ENCODE results near the gene RASSF1.

DNA sequence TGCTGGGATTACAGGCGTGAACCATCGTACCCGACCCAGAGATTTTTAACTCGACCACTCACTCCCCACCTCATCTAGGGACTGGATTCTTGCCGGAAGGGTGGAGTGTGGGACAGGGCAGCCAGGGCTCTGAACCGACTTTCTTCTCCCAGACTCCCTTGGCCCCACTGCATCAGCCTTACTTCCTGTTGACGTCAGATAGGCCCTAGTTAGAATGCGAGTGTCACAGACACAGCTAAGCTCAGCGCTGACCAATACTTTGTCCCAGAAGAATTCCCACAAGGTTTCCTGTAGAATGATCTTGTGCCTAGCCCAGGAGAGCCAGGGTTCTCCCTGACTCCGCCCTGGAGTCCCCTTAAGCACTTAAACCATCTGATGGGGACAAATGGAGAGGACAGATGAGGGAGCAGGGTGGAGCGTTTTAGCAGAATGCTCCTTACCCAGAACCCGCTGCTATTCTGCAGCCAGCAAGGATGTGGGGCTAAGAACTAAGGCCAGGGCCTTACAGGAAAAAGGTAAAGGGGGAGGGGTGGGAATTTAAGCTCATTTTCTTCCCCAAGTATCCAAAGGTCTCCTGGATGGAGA lies 6.8 kb downstream of the RASSF1 start:
- TF ChIP-seq EHF (CRISPR knock-in tag; IDR thresholded peaks at IDR 0.05) (no peak), SMC3 (IDR thresholded peaks at IDR 0.05) (no peak), MAZ (IDR thresholded peaks at IDR 0.05; ENCODE audit: borderline replicate concordance, low read depth, low read length) (no peak), RARB (CRISPR knock-in tag; IDR thresholded peaks at IDR 0.05) (no peak), RAD21 (conservative IDR thresholded peaks at IDR 0.05 in 1 of 2, IDR thresholded peaks at IDR 0.05 in 1 of 2) (no peak), SREBF2 (IDR thresholded peaks at IDR 0.05) (no peak), TP53 (CRISPR knock-in tag; IDR thresholded peaks at IDR 0.05) (no peak)
- TF ChIP-seq, protein P1, sequence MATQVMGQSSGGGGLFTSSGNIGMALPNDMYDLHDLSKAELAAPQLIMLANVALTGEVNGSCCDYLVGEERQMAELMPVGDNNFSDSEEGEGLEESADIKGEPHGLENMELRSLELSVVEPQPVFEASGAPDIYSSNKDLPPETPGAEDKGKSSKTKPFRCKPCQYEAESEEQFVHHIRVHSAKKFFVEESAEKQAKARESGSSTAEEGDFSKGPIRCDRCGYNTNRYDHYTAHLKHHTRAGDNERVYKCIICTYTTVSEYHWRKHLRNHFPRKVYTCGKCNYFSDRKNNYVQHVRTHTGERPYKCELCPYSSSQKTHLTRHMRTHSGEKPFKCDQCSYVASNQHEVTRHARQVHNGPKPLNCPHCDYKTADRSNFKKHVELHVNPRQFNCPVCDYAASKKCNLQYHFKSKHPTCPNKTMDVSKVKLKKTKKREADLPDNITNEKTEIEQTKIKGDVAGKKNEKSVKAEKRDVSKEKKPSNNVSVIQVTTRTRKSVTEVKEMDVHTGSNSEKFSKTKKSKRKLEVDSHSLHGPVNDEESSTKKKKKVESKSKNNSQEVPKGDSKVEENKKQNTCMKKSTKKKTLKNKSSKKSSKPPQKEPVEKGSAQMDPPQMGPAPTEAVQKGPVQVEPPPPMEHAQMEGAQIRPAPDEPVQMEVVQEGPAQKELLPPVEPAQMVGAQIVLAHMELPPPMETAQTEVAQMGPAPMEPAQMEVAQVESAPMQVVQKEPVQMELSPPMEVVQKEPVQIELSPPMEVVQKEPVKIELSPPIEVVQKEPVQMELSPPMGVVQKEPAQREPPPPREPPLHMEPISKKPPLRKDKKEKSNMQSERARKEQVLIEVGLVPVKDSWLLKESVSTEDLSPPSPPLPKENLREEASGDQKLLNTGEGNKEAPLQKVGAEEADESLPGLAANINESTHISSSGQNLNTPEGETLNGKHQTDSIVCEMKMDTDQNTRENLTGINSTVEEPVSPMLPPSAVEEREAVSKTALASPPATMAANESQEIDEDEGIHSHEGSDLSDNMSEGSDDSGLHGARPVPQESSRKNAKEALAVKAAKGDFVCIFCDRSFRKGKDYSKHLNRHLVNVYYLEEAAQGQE (IDR thresholded peaks at IDR 0.05), result no peak
- TF ChIP-seq, protein P2, sequence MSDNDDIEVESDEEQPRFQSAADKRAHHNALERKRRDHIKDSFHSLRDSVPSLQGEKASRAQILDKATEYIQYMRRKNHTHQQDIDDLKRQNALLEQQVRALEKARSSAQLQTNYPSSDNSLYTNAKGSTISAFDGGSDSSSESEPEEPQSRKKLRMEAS (IDR thresholded peaks at IDR 0.05), result no peak
- TF ChIP-seq, protein P3, sequence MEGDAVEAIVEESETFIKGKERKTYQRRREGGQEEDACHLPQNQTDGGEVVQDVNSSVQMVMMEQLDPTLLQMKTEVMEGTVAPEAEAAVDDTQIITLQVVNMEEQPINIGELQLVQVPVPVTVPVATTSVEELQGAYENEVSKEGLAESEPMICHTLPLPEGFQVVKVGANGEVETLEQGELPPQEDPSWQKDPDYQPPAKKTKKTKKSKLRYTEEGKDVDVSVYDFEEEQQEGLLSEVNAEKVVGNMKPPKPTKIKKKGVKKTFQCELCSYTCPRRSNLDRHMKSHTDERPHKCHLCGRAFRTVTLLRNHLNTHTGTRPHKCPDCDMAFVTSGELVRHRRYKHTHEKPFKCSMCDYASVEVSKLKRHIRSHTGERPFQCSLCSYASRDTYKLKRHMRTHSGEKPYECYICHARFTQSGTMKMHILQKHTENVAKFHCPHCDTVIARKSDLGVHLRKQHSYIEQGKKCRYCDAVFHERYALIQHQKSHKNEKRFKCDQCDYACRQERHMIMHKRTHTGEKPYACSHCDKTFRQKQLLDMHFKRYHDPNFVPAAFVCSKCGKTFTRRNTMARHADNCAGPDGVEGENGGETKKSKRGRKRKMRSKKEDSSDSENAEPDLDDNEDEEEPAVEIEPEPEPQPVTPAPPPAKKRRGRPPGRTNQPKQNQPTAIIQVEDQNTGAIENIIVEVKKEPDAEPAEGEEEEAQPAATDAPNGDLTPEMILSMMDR (IDR thresholded peaks at IDR 0.05), result no peak
